ENCODE data around the gene MFSD1. TPM values are rescaled to one million over a fixed set of nuclear protein-coding genes. Genes with fewer than 3 reads are reported as not detected.

The MFSD1 gene
- total and polyA plus RNA-seq, 2 of the 4 experiments (the other 2 are of a cell fraction): 50.4 to 64.2 TPM

- Histone ChIP-seq H3K27me3 (ENCODE audit: control insufficient read depth, insufficient read depth, low read length) (no peaks in the 10 kb centered on the region), H3K79me1 (ENCODE audit: low read depth in 1 of 2, low read length in 2 of 2) (no peaks in the 10 kb centered on the region; a peak in 1 of 4 replicates), H3K9me1 (ENCODE audit: insufficient read depth, low read length) (peaks cover 12% of the 10 kb centered on the region), H2AK9ac (replicated peaks; ENCODE audit: low read depth, low read length, poor library complexity) (no peak overlapping the region), H2BK15ac (ENCODE audit: low read depth, low read length) (peak overlapping the region; percentile 92; the same call in 1 of the 3 replicates), H3K9me3 (ENCODE audit: control insufficient read depth, insufficient read depth, low read length) (no peaks in the 10 kb centered on the region), H2BK120ac (ENCODE audit: low read depth, low read length) (peak overlapping the region; percentile 91), H2AFZ (replicated peaks; ENCODE audit: low read length, poor library complexity) (no peak overlapping the region), H3K56ac (ENCODE audit: extremely low read depth, insufficient read depth, low read length) (peak overlapping the region; percentile 94), H4K5ac (ENCODE audit: low read depth, low read length) (peak overlapping the region; percentile 83), H3K36me3 (ENCODE audit: control insufficient read depth, insufficient read depth, low read length) (no peaks in the 10 kb centered on the region), H3K4ac (ENCODE audit: low read depth, low read length) (peak overlapping the region; percentile 78), H2BK20ac (ENCODE audit: low read depth, low read length) (peak overlapping the region; percentile 93), H3K4me1 (ENCODE audit: control insufficient read depth, insufficient read depth, low read length) (peaks cover 21% of the 10 kb centered on the region), H4K8ac (ENCODE audit: low read depth in 2 of 2, low read length in 2 of 2) (peak overlapping the region; percentile 42 to 86; a peak in 3 of 4 replicates), H2BK5ac (ENCODE audit: low read depth, low read length, poor library complexity, severe bottlenecking) (peak overlapping the region; percentile 93), H3K14ac (replicated peaks; ENCODE audit: low read depth, low read length) (peak overlapping the region; percentile 84), H4K91ac (ENCODE audit: insufficient read depth, low read depth, low read length) (peak overlapping the region; percentile 93), H3K4me2 (ENCODE audit: low read depth, low read length) (peak overlapping the region; percentile 82; the same call in 1 of the 2 replicates), H2AK5ac (ENCODE audit: low read depth, low read length) (peak overlapping the region; percentile 94; the same call in 1 of the 2 replicates), H3K27ac (ENCODE audit: insufficient read depth, low read length) (peak overlapping the region; percentile 87), H3K4me3 (ENCODE audit: insufficient read depth, low read depth, low read length) (no peak overlapping the region), H3K23ac (ENCODE audit: low read depth, low read length) (peak overlapping the region; percentile 95; the same call in 1 of the 2 replicates), H3K18ac (ENCODE audit: low read depth, low read length) (peak overlapping the region; percentile 97), H3K9ac (ENCODE audit: low read depth, low read length) (peak overlapping the region; percentile 80), H4K20me1 (ENCODE audit: insufficient read depth, low read length) (0 out of 2 replicates have a peak, but pooled peaks cover 2% of the 10 kb centered on the region)
- 18% methylated on average over 2 of the region's 4 CpGs; no CpG with 5 or more reads in 1 of the 2 experiments for WGBS, 2 experiments (ENCODE audit: extremely low coverage in 2 of 2, insufficient read length in 1 of 2)
- in situ Hi-C loops (cut with MboI; ENCODE audit: low sequenced_read_pairs): no loop called here
- intact Hi-C loops (cut with micrococcal nuclease): loop anchor here (1.0 kb wide), 1 partner anchor 42 kb away; no protein-coding TSS in a partner anchor
- ChIA-PET CTCF (interaction anchor here (0.6 to 1.5 kb wide), 2 partner anchors 17 to 73 kb away, joined by 4 read pairs; no protein-coding TSS in a partner anchor), POLR2A (ENCODE audit: unreplicated experiment) (no interaction called here)
- TF ChIP-seq RCOR1 (IDR thresholded peaks at IDR 0.05; ENCODE audit: insufficient replicate concordance, low read length) (no peak), FOS (IDR thresholded peaks at IDR 0.05; ENCODE audit: low read depth, low read length) (no peak), MAZ (IDR thresholded peaks at IDR 0.05; ENCODE audit: borderline replicate concordance, low read depth, low read length) (no peak)
- DNase-seq (no peak), ATAC-seq (ENCODE audit: low read depth) (no peak)
- dilution Hi-C loops (cut with HindIII; ENCODE audit: low sequenced_read_pairs, unreplicated experiment): no loop called here
- BruUV-seq (replicated peaks): no TSS peak
Measured at GRCh38 chr3:158769549-158769948, 32.3 kb upstream of the MFSD1 start.

Measured in IMR-90 (cell line).